ENCODE data around the gene GCGR.
A peak's percentile ranks its signal among the peaks of the same experiment; 100 is the strongest.

GCGR gene

DNA sequence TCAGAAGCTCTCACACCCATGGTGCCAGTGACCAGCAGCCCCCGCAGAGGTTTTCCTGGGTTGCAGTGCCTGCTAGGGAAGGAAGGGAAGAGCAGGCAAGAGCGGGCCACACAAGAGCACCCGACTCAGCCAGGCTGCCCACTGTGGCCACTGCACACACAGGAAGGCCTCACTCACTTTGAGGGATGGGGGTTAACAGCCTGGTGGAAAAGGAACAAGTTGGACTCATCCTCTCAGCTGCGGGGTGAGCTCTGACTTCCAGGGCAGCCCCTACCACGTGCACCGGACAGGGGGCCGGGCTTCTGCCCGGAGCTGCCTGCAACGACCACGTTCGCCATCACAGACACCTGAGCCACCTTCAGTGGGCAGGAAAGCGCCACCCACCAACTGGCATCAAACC lies 48.3 kb downstream of the GCGR start:
- DNase-seq: no peak

DNA sequence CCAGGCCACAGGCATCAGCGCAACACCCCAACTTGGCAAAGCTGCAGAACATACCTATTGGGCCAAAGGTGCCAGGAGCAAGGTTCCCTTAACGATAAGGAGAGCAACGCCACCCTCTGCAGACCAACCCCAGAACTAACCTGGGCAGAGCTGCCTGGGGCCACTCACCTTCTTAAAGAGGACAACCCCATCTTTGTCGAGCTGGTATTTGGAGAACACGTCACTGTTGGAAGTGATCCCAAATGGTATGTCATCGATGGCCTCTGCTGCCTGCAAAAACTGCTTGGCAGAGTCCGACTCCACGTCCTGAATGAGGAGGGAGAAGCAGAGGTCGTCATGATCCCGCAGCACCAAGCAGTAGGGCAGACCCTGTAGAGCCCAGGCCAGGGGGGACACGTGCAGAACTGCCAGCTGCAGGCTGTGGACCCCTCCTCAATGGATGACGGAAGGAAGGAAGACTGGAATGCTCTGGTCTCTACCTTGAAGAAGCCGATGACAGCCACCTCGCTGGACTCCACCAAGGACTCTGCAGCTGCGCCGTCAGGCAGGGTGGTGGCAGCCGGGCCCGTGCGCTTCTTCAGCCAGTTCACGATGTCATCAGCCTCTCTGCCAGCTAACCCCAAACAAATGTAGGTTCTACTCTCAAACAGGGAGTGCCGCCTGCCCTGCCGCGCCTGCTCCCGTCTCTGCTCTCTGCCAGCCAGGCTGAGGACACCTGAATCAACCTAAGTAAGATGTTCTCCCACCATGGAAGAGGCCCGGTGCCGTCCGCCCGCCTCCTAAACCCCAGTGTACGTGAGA lies 51.2 kb downstream of the GCGR start:
- DNase-seq: no peak

DNA sequence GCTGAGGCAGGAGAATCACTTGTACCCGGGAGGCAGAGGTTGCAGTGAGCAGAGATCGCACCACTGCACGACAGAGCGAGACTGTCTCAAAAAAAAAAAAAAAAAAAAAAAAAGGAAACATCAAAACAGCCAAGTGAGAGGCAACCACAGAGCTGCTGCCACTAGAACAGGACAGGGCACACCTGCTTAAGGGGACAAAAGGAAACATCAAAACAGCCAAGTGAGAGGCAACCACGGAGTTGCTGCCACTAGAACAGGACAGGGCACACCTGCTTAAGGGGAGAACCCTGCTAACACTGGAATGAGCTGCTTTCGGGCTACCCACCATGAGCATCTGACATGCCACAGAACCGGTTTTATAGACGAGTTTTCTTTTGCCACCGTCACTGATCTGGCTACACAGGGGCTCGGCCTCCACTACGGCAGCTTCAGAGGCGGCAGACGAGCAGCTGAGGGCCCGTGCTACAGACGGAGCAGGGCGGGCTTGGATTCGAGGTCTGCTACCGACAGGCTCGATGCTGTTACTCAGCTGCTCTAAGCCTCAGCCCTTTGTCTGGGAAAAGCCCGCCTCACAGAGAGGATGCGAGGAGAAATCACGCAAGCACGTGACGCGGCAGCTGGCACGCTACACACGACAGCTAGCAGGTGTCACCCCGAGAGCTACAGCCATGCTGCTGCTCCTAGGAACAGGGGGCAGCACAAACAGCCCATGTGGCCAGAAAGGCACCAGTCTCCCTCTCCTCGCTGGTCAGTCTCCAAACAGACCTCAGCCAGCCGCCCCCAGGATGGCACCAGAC lies 54.4 kb downstream of the GCGR start:
- DNase-seq: no peak

DNA sequence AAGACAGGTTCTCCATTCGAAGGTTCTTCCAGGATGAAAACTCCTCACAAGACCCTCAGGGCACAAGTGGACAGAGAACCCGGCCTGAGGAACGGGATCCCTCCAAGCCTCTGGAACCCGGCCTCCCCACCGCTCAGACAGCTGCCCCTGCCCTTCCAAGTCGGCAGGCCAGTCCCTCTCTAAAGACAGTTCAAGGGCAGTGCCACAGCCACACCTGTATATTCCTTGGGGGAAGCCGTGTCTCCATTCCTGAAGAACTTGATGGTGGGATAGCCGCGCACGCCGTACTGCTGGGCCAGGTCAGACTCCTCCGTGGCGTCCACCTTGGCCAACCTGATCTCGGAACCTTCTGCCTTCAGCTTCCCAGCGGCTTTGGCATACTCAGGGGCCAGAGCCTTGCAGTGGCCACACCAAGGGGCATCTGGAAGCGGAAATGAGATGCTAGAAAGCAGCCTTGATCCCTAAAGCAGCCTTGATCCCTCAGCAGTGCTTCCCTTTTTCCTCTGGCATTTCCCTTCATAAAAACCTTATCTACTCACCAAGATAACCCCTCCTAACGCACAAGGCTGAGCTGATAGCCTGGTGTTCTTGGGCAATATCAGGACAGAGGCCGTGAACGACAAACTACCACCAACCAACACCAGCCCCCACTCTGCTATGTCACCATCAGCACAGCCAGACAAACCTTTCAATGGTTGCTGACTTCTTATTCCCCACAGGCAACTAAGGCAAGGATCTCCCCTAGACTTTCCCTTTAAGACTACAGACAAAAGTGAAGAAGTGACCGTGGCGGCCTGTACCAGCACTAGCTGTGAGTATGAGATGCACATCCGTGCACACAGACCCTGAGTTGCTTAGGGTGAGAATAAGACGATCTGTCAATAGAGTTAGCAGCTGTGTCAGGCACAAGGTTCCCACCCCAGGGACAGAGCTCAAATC lies 55.3 kb downstream of the GCGR start:
- no peak for DNase-seq

DNA sequence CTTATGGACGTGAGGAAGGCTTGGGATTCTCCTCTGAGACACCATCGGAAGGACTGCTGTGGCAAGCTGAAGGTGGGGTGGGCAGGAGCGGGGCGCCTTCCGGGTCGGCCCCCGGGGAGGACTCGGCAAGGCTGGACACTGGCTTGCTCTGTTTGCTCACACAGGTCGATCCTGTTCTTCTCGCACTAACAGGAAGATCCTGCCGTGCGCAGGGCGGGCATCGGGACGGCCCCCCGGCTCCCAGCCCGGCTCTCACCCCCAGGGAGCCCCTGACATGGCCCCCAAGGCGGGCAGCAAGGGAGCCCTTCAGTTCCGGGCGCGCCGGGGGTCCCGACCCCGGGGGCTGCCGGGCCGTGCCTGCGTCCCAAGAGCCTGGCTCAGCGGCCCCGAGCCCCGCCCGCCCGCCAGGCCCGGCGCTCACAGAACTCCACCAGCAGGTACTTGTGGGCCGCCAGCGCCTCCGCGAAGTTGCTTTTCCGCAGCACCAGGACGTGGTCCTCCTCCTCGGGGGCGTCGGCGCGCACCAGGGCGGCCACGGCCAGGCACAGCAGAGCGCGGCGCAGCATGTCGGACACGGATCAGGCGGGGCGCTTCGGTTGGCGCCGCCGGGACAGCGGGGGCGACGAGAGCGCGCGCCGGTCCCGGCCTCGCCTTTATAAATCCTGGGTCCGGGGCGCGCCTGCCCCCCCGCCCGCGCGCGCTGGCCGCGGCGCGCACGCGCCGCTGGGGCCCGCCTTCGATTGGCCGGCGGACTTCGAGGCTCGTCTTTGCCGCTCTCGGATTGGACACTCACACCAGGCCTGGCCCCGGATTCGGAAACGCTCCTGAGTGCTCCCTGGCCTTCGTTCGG lies 56.2 kb downstream of the GCGR start, which contains the start of gene P4HB:
Gene P4HB (minus strand): TSS at position 630 of the 850 bp plus-strand sequence. CDS start 64 bp downstream, at position 566.
- no peak for DNase-seq

DNA sequence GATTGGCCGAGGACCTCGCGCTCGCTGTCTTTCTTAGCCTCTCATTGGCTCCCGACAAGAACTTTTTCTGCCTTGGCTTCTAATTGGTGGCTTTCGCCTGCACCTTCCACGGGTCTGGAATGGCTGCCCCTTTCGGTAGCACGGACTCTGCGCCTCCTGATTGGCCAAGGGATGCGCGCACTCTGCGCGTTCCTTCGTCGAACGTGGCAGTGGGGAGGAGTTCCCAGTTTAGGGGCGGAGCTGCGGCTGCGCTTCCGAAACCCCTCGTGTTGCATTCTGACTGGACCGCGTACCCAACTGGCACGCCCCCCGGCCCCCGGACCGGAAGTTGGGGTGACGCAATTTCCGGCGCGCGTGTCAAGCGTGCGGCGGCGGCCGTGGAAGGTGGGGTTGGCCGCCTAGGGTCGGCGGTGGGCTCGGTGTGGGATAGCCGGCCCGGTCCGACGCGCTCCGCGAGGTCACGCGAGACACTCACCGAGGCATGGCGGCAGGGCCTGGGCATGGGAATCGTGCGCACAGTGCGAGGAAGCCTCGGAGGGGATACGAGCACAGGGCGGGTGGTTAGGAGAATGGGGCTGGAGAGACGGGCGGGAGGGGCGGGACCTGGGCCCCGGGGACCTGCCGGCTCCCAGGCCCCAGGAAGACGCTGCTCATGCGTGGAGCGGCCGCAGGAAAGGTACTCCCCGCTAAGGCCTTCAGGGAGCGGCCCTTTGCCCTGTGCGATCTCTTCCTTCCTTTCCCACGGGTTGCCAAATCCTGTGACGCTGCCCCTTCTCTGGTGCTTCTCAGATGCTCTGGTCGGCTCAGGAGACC lies 57.0 kb downstream of the GCGR start:
- peak; percentile 99 for DNase-seq

DNA sequence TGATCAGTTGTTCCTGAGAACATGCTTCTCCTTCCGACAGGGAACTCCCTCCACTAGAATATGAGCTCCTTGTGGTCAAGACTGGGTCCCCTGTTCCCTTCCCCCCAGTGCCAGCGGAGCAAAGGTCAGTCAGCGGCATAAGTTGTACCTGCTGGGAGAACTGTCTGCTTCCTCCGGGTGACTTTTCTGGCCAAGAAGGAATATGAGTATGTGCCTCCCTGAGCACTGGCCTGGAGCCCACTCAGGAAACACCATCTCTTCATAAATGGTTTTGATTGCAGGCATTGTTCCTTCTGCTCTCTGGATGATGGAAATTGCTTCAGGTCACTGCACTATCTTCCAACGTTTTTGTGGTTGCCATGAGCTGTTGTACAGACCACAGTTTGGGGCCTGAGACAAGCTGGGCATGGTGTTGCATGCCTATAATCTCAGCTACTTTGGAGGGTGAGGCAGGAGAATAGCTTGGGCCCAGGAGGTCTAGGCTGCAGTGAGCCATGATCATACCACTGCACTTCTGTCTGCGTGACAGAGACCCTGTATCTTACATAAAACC lies 59.2 kb downstream of the GCGR start:
- no peak for DNase-seq

Measured in NCI-H748 treated with DMSO at 0.1 percent for 48 hours (cell line).